WTC11 (cell line): ENCODE results near the gene FAM217B.

Experiments used
- CTCF ChIP-seq: fragments of 200-600 bp; IDR thresholded peaks from 2 replicates; pipeline ENCODE4 v1.8.0; 2022; ENCODE audit warnings: antibody characterized with exemption
- E2F5 ChIP-seq: sonication (generic); formaldehyde crosslinking; IDR thresholded peaks from 2 replicates; pipeline ENCODE4 v1.8.1; 2022; ENCODE audit warnings: mild to moderate bottlenecking, moderate library complexity, missing genetic modification reagents
- MAX ChIP-seq: sonication (generic); formaldehyde crosslinking; IDR thresholded peaks from 2 replicates; pipeline ENCODE4 v1.8.0; 2022; ENCODE audit warnings: mild to moderate bottlenecking, missing genetic modification reagents

- TF ChIP-seq MAX (CRISPR knock-in tag), result peak; percentile 52; the same call in 1 of the 2 replicates
- TF ChIP-seq CTCF, result no peak
- TF ChIP-seq E2F5, result no peak
Observed at GRCh38 chr20:59993736-59994430, 53.7 kb downstream of the FAM217B start.
